Inferior parietal cortex (tissue), 1 donor: Measurements from ENCODE around the gene AHRR.
"Not testable (repeated sequence)": the region's sequence is repeated elsewhere in the genome, so short reads cannot be mapped to it uniquely, and the experiment has no call there.

ENCODE experiments used
- DNase-seq: peaks from one replicate; pipeline ENCODE4 v3.0.0-alpha.2; 2016; ENCODE audit errors: extremely low spot score

AHRR gene

DNA sequence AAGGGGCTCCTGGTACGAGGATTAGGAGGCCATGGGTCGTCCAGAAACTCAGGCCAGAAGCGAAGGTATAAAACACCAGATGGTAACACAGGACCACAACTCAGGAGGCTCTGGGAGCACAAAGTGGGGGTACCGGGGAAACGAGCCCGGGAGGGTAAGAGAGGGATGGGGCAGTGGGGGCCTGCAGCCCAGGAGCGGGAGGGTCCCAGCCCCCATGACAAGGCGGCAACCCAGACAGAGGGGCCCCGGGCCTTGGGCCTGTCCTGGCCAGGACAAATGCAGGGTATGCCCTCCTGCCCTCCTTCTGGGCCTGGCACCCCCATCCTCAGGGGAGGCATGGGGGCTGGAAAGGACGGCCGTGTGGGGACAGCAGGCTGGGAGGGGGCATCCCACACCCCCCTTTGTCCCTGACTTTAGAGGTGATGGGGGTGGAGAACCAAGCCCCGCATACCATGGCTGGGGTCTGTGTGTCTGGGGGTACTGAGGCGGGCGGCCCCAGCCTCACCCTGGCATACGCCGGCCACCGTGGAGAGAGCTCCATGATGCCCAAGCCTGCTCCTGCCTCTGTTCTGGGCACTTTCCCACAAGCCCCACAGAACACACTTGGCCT lies 74.5 kb downstream of the AHRR start:
- no peak for DNase-seq

DNA sequence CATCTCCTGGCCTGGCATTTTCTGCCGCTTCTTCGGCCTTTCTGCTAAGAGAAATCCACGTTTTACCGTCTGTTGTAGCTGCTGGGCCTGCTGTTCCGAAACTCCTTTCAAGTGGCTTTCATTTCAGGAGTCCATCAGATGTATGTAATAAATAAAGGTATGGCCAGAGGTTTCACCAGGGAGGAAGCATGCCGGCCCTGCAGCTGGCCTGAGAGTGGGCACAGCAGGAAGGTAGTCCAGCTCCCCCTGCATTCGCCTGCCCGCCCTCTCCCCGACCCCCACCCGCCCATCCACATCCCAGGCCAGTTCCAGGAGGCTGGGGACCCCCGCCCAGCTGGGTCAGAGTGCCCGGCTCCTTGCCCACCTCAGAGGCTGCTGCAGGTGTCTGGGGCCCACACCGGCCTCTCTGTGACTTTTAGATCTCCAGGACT lies 75.0 kb downstream of the AHRR start:
- no peak for DNase-seq

DNA sequence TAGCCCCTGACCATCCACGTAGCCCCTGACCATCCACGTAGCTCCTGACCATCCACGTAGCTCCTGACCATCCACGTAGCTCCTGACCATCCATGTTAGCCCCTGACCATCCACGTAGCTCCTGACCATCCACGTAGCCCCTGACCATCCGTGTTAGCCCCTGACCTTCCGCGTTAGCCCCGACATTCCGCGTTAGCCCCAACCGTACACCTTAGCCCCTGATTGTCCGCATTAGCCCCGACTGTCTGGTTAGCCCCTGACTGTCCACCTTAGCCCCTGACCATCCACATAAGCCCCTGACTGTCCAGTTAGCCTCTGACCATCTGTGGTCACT lies 76.6 kb downstream of the AHRR start:
- not testable (repeated sequence) for DNase-seq

DNA sequence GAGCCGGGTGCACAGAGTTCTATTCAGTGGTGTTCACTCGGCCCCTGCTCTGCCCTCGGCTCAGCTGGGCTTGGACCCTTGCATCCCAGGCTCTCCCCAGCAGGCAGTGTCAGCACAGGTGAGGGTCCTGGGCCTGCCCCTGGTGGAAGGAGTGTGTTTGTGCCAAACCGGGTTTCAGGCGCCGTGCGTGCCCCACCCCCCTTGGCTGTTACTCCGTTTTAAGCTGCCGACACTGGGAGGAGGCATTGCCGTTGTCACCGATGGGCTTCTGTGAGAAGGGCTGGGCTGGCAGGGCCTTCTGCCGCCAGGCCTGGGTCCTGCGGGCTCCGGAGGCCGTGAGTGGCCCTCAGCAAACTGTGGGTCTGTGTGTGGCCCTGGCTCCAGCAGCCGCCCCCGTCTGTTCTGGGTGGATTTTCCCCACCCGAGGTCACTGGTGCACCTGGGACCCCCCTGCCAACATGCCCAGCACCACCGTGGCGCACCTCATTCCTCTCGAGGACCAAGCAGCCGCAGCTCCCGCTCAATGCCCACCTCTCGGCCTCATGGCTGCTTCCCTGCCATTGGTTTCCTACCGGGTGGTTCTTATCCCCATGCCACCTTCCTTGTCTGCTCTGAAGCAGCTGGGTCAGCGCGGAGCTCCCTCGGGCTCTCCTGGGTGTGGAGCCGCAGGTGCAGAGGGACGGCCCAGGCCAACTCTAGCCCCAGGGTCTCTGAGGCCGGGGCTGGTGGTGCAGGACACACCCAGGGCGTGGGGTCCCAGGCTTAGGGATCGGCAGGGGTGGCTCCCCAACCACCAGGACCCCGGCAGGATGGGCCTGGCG lies 77.2 kb downstream of the AHRR start:
- DNase-seq, result no peak

DNA sequence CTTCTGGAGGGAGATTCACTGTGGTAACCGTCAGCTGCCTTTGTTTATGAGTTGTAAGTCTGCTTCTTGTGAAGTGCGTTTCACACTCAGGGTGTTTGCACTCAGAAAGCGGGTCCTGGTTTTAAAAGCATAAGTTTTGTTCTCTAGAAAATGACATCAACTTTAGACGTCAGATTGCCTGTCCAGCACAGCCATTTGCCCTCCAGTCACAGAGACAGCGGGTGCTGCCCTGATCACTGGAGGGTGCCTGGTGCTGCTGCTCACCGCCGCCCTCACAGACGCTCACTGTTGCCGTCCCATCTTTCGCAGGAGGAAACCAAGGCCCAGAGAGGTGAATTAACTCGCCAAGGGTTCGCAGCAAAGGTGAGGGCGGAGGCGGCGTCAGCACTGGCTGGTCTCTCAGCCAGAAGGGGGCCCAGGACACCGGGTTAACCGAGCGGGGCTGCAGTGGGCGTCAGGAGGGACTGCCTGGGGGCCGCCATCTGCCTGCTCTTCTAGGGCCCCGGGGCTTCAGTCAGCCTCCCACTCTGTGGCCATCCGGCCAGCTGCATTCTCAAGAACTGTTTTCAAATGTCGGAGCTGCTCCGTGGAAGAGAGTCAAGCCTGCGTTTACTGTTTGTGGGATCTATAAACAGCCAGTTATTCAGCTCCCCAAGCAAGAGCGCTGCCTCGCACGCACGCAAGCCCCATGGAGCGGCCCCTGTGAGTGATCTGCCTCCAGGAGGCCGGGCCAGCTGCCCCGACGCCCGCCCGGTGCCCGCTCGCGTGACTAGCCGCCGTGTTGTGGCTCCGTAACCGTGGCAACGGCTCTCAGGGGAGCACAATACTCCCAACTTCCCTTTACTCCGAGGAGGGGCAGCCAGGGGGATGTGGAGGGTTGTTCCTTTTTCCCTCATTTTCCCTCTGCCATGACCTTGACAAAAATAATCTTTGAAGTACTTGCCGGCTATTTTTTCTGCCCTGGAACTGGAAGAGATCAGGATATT lies 78.1 kb downstream of the AHRR start:
- DNase-seq, result no peak

DNA sequence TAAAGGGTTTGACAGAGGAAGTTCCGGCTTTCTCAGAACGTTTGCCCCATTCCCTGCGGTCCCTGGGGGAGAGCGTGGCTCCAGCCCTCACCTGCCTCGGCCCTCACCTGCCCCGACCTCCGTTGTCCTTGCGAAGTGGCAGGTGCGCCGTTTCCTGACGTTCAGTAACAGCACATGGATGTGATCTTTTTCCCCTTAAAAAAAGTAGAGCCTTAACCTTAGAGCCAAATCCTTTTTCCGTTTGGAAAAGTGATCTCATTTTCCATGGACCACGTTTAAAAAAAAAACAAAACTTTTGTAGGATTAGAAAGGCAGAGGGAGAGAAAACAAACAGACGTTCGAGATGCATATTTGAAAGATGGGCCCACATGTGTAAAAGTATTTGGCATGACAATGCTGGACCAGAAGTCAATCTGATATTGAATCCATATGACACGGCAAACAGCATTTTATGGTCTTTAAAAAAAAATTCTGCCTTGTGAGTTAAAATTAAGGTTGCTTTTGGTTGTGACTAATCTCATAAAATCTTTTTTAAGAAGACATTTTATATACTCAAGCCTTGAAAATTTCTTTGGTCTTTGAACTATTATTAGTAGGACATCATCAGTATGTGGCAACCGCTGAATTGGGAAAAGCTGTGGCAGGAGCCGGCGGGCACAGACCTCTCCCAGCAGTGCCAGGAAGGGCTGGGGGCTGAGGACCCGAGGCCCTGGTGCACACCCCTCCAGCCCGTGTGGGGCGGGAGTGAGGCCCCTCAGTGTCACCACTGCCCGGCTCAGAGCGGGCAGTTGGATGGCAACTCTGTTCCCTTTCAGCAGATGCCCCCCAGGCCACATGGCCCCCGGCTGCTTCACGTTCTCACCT lies 79.0 kb downstream of the AHRR start:
- DNase-seq, result no peak

DNA sequence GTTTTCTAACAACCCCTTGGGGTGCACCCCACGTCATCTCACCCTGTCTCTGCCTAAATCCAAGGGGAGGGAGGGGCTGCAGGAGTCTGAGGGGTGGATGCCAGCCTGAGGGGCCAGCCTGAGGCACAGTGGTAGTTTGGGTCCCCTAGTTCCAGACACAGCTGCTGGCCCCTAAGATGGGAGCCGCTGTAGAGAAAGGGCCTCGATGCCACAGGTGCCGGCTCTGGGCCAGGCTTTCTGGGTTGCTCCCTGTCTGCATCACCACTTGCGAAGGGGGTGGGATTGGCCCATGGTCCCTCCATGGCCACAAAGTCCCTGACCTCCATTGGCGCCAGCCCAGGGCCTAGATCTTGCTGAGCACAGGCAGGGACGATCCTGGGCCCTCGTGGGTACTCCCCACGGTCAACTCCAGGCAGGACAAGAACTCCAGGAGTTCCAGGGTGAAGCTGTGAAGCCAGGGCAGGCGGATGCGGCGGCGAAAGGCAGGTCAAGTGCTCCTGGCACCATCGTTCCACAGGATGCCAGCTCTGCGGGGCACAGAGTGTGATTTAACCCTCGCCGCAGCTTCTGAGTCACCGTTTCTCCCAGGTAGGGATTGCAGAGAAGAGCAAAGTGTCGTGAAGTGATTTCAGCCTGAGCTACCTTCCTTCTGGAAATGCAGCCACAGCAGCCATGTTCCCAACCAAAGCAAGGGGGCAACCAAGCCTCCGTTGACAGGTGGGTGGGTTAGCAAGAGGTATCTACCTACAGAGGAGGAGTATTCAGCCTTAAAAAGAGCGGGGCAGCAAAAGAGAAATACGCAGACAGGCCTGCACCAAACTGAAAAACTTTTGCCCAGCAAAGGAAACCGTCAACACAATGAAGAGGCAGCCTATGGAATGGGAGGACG lies 79.9 kb downstream of the AHRR start:
- DNase-seq, result no peak

DNA sequence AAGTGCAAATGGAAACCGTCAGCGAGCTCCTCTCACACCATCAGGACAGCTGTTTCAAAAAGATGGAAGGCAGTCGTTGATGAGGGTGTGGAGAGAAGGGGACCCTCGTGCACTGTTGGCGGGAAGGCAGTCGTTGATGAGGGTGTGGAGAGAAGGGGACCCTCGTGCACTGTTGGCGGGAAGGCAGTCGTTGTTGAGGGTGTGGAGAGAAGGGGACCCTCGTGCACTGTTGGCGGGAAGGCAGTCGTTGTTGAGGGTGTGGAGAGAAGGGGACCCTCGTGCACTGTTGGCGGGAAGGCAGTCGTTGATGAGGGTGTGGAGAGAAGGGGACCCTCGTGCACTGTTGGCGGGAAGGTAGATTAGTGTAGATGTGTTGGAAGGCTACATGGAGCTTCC lies 80.7 kb downstream of the AHRR start:
- DNase-seq, result not testable (repeated sequence)

DNA sequence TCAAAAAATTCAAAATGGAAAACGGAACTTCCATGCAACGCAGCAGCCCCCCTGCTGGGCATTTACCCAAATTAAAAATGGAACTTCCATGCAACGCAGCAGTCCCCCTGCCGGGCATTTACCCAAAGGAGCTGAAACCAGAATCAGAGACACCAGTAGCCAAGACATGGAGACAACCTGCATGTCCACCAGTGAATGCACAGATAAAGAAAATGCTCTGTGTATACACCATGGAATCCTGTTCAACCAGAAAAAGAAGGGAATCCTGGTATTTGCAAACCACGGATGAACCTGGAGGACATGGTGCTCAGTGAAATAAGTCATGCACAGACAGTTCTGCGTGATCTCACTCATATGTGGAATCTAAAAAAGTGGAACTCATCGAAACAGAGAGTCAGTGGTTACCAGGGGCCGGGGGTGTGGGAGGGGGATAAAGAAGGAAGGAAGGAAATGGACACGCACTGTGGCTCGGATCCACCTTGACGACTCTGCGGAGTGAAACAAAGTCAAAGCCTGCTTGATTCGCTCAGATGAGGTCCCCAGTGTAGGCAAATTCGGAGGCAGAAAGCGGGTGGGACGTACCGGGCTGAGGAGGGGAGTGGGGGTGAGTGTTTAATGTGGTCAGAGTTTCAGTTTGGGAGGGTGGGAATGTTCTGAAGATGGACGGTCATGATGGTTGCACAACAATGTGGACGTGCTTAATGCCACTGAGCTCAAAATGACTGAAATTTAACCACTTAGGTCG lies 81.3 kb downstream of the AHRR start:
- DNase-seq, result no peak

DNA sequence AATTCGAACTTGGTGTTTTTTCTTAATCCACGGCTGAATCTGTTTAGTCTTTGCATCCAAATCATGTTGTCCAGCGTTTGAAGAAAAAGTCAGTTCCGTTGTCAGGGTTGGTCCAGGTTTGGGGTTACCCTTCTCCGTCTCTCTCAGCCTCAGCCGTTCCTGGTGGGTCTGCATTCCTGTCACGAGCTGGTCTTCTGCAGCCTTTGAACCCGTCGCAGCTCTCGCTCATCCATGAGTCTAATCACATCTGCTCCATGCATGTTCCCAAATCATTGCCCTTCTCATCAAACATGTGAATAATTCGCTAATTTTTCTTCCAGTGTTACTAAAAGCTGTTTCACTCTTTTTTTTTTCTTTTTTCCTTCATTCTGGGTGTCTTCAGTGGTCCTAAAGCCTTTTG lies 82.5 kb downstream of the AHRR start:
- DNase-seq, result no peak

DNA sequence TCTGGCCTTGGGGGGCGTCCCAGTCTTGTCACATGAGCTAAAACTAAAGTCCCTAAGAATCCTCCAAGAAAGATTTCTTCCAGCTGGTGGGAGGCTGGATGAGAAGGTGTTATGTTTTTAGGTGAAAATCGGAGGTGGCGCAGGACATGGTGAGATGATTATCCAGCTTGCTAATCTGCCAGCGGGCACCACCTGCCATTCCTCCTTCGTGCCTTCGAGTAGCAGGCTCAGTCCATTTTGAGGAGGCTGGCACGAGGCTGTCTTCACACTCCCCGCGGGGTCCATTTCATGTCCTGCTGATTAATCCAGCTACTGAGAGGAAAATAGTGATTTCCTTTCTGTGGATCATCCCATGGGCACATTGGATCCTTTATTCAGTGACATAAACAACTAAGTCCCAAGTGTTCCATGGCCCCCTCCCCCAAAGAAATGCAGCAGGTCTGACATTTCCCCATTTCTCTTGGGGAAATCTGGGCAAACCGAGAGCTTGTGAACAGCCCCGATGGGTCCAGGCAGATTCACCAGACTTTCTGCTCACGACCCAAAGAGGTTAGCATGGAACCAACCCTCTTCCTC lies 83.2 kb downstream of the AHRR start:
- no peak for DNase-seq

DNA sequence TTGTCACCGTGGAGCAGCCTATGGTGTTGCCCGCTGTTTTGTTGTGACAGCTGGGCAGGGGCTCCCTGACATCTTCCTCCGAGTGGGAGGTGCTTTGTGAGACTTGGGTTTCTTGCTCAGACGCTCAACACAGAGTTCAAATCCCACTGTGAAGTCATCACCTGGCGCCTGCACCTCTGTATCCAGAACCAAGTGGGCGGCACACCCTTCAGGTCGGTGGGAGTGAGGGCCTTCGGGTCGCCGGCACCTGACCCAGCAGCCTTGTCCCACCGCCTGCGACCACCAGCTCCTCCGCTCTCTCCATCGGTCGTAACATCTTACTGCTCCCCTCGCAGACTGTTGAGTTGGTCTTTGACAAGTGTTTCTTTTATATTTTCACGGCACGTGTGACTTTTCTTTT lies 83.9 kb downstream of the AHRR start:
- no peak for DNase-seq

DNA sequence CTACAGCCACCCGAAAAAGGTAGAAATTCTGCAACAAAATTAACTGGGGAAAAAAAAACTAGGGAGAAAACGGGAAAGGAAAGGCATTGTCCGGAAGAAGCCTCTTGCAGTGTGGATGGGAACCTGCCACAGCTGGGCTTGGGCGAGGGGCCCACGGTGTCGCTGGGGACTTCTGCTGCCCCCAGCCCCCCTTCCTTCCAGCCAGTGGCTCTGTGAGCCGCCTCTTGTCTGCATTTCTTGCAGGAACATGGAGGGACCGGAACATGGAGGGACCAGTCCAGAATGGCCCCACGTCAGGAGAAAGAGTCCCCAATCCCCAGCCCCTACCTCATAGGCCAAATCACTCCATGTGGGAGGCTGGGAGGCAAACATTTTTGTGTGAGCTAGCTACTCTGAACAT lies 84.5 kb downstream of the AHRR start:
- DNase-seq, result no peak

DNA sequence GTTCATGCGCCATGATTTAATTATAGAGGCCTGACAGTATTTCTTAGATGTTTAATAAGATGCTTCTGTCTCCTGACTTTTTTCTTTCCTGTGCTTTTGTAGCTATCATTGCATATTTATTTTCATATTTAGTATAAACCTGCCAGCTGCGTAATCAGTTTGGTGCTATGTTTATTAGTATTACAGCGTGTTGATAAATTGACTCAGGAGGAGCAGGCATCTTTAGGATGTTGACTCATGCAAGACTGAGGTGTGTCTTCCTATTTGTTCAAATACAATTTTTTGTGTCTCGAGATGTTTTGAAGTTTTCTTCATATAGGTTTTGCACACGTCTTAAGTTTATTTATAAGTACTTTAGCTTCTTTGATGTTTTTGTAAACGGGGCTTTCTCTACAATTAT lies 85.5 kb downstream of the AHRR start:
- no peak for DNase-seq

DNA sequence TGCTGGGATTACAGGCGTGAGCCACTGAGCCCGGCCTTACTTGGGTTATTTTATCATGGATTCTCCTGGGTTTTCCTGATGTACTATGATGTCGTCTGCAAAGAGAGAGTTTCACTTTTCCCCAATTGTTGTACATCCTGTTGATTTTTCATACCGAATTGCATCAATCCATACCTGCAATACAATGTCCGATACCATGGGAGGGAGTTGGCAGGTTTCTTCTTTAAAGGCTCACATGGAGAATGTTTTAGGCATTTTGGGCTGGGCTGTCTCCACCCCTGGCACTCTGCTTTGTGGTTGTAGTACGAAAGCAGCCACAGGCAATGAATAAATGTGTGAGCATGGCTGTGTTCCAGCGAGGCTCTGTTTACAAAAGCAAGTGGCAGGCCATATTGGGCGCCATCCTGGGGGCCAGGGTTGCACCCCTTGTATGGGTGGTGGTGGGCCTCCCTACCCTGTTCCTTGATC lies 86.3 kb downstream of the AHRR start:
- DNase-seq, result no peak

DNA sequence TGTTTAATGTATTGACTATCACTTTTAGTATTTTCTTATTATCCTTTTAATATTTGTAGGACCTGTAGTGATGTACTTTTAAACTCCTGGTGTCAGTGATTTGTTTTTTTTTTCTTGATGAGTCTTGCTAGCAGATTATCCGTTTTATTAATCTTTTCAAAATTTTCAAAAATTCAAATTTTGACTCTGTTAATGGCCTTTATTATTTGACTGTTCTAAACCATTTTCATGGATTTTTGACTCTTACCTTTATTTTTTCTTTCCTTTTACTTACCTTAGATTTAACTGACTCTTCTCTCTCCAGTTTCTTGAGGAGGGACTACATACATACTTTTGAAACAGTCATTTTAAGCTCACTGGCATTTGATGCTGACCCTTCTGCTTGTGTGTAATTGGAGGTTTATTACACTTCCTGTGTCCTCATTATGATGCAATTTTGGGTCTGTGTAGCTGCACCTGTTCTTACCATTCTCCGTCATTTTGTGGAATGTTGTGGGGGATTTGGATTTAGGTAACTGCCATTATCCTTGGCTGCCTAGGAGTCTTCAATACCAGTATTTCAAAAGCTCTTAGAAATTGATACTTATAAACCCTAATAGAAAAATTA lies 89.5 kb downstream of the AHRR start:
- no peak for DNase-seq

DNA sequence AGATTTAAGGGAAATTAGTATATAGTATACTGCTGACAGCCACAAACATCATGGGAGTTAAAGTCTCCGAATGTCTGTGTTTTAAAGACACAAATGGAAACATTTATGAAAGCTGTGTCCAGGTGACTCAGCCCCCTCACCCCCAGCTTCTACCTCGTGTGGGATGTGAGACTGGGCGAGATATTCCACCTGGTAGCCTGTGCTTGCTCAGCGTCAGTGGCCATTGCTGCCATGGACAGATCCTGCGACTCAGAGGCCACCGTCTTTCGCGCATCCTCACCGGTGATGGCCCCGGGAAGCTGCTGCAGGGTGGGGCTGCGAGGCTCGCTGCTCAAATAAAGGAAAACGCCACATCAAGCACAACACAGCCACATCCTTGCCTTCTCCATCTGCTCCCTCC lies 90.2 kb downstream of the AHRR start:
- no peak for DNase-seq

DNA sequence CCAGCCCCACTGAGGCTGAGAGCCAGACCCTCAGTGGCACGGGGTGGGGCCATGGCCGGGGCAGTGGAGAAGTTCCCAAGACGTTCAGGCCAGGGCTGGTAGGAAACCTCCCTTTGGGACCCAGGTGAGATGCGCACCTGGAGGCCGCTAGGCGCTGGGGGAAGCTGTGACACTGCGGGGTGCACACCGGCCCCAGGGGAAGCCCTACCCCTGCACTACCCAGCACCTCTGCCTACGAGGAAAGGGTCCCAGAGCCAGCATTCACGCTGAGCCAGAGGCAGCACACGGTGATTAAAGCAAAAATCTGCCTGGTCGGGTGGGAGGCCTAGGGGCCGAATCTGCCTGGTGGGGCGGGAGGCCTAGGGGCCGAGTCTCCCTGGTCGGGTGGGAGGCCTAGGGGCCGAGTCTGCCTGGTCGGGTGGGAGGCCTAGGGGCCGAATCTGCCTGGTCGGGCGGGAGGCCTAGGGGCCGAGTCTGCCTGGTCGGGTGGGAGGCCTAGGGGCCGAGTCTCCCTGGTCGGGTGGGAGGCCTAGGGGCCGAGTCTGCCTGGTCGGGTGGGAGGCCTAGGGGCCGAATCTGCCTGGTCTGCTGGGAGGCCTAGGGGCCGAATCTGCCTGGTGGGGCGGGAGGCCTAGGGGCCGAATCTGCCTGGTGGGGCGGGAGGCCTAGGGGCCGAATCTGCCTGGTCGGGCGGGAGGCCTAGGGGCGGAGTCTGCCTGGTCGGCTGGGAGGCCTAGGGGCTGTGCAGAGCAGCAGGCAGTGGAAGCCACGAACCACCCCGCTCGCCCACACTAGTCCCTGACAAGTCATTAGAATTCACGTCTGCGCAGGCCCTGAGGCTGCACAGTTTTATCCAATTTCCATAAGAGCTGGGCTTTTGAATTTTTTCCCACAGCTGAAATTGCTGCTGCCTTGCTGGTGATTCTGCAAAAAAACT lies 93.7 kb downstream of the AHRR start:
- DNase-seq, result not testable (repeated sequence)
